NCI-H2196 treated with DMSO at 0.1 percent for 48 hours (cell line): ENCODE measurements around the gene SYCN.
A peak's percentile ranks its signal among the peaks of the same experiment; 100 is the strongest.
"Not testable (repeated sequence)": the region's sequence is repeated elsewhere in the genome, so short reads cannot be mapped to it uniquely, and the experiment has no call there.

Experiments
- DNase-seq: peaks from one replicate; lab custom pipeline; 2025; ENCODE audit not compliant: unreplicated experiment; lab: John Stamatoyannopoulos, UW

SYCN gene

GRCh38 chr19:39203372-39204341 lies at the start of gene SYCN:
SYCN (minus strand) TSS chr19:39204263; CDS start chr19:39204254, 9 bp downstream.
- DNase-seq = no peak

DNA sequence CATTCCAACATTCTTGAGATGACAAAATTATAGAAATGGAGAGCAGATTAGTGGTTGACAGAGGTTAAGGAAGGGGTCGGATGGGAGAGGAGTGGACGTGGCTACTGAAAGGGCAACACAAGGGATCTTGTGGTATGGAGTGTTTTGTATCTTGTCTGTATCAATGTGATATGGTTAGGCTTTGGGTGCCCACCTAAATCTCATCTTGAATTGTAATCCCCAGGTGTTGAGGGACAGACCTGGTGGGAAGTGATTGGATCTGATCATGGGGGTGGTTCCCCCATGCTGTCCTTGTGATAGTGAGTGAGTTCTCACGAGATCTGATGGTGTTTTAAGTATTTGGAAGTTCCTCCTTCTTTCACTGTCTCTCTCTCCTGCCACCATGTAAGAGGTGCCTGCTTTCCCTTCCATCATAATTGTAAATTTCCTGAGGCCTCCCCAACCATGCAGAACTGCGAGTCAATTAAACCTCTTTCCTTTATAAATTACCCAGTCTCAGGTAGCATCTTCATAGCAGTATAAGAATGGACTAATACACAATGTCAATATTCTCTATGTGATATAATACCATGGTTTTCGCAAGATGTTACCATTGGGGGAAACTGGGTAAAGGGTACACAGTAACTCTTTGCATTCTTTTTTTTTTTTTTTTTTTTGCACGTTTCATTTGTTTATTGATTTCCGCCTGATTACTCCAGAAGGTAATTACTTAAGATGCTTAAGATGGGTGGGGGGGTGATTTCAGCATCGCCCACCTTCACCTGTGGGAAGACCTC lies 49.5 kb upstream of the SYCN start:
- no peak for DNase-seq

DNA sequence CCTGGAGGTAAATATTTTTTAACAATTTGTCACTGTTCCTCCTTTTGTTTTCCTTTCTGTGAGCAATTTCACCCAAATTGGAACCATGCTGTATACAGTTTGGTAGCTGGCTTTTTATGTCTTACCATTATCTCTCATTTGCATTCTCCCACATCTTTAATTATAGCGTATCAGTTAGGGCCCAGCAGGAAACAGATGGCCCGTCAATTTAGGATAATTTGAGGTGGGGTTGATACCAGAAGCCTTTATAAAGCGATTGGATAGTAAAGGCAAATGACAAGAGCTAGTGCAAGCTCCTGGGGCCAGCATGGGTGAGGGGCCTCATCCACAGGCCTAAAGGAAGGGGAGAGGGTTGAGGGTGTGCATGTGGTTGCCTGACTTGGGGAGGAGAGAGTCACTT lies 48.4 kb upstream of the SYCN start:
- no peak for DNase-seq

DNA sequence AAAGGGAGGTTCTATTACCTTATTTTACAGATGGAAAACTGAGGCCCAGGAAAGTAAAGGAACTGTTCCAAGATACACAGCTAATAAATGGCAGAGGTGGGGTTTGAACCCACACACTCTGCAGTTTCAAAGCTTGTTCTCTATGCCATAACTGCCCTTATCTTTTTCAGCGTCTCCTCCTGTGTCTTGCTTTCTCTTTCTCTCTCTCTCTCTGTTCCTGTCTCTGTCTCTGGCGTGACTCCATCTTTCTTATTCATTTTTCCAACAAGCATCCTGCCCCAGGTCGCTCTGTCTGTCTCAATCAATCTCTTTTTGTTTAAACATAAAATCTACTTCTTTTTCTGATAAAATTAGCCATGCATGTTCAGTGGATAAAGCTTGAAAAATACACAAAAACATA lies 47.8 kb upstream of the SYCN start:
- DNase-seq = no peak

GRCh38 chr19:39251081-39251480 lies 47.0 kb upstream of the SYCN start:
- no peak for DNase-seq

- DNase-seq = no peak
These were observed 44.7 kb upstream of the SYCN start, which contains the start of gene IFNL4 for GRCh38 chr19:39248806-39249205. IFNL4 (minus strand) TSS chr19:39248856.

GRCh38 chr19:39247701-39248664 lies 43.9 kb upstream of the SYCN start:
- no peak for DNase-seq

DNA sequence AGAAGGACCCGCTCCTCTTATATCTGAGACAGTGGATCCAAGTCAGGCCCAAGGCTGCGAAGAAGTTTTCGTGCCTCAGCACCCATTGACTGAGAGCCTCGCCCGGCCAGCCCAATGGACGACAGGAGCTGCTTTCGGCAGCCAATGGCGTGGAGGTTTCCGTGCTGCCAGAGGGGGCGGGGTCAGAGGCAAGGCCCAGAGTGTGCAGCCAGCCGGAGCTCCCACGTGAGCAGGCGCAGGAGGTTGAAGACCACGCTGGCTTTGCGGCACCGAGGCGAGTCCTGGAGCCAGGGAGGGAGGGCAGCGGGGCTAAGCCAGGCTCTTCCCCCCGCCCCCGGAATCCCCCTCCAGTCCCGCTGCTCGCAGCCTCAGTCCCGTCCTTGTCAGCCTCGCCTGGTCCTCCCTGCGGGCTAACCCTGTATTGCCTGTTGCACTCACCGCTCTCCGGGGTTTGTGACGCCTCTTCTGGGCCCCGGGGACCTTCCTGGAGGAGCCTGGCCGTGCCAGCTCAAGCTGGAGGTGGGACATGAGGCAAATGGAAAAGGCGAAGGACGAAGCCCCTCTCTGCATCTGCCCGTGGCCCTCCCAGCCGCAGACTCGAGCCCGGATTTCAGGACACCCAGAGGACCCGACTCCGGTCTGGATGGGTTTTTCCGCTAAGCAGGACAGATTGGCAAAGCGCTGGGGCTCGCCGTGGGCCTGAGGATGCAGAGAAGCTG lies 43.0 kb upstream of the SYCN start:
- no peak for DNase-seq

GRCh38 chr19:39245166-39245565 lies 41.1 kb upstream of the SYCN start:
- not testable (repeated sequence) for DNase-seq

DNA sequence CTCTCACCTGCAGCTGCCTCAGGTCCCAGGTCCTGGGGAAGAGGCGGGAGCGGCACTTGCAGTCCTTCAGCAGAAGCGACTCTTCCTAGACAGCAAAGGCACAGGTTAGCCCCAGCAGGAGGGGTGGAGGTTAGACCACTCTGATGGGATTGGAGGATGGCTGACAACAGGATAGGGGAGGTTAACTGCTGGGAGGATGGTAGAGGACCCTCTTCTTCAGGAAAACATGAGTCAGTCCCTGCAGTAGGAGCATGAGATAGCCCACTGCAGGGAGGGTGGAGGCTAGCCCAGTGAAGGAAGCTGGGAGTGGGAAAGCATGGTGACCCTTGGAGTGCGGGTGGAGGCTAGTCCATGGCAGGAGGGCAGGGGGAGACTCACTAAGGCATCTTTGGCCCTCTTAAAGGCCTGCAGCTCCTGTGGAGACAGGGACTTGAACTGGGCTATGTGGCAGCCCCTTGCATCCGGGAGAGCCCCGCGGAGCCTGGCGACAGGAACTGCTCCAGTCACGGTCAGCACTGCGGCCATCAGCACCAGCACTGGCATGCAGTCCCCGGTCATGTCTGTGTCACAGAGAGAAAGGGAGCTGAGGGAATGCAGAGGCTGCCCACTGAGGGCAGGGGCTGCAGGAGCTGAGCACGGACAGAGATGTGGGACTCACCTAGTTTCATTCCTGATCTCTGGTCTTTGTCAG lies 40.5 kb upstream of the SYCN start, which contains the start of gene IFNL3:
Gene IFNL3 (minus strand): TSS at position 597 of the 691 bp plus-strand sequence. CDS start 39 bp downstream, at position 558.
- DNase-seq = not testable (repeated sequence)

GRCh38 chr19:39243741-39244140 lies 39.7 kb upstream of the SYCN start:
- DNase-seq = not testable (repeated sequence)

- DNase-seq = no peak
These were observed 36.4 kb upstream of the SYCN start for GRCh38 chr19:39240421-39240820.

DNA sequence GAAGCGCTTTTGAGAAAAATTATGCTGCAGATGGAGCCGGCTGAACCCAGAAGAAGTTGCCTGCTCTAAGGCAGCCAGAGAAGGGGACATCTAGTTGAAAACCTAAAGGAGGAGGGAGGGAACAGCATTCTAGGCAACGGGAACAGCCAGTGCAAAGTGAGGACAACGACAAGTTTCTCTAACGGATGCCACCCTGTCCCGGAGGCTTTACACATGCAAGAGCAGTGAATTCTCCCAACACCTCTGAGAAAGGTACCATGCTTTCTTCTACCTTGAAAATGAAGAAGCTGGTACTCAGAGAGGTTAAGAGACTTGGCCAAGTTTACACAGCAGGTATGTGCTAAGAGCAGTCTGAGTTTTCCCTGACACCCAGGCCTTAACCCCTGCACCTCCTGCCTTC lies 34.9 kb upstream of the SYCN start:
- DNase-seq = no peak

DNA sequence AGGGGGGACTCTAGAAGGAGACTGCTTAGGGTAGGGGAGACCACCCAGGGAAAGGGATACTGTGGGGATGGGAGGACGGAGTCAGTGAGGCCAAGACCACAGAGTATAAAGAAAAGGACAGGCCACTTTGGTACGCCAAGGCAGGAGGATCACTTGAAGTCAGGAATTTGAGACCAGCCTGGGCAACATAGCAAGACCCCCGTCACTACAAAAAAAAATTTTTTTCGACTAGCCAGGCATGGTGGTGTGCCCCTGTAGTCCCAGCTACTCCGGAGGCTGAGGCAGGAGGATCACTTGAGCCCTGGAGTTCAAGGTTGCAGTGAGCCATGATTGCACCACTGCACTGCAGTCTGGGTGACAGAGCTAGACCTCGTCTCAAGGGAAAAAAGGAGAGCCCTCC lies 34.1 kb upstream of the SYCN start:
- DNase-seq = no peak

DNA sequence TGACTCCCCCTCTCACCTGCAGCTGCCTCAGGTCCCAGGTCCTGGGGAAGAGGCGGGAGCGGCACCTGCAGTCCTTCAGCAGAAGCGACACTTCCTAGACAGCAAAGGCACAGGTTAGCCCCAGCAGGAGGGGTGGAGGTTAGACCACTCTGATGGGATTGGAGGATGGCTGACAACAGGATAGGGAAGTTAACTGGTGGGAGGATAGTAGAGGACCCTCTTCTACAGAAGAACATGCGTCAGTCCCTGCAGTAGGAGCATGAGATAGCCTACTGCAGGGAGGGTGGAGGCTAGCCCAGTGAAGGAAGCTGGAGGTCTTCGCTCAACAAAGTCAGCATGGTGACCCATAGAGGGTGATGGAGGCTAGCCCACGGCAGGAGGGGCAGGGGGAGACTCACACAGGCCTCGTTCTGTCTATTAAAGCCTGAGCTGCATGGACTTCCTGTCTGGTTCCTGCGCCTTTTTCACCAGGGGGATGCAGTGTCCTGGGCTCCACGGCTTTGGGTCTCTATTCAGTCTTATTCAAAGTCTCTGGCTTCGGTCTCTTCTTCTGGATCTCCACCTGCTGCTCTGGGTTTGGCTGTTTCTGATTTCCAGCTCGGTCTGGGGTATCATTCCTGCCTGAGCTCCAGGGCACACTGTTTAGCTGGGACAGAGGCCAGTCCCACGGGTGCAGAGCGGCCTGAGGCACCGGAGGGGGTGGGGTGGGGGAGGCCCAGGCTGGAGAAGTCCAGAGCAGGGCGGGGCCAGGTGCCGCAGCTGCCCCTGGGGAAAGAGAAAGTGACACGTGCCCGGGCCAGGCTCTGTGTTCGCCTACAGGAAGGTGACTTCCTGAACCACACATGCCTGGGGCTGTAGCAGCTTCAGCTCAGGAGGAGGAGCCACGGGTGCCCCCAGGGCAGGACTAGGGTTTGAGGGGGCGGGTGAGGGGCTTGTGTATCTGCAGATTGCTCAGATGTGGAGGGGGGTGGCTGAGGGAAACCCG lies 33.4 kb upstream of the SYCN start:
- DNase-seq = peak; percentile 75

DNA sequence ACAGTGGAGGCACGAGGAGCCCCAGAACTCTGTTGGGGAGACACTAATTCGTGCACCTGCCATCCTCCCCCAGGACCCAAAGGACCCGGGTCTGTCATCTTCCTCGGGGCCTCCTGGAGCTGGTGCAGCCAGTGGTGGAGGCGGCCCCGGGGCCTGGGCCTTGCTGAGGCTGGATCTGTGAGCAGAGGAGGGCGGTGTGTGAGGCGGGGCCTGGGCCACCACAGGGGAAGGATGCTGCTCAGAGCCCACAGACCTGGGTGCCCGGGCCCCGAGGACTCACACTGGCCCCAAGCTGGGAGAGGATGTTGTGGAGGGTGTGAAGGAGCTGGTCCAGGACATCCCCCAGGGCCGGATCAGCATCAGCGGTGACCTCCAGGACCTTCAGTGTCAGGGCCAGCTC lies 32.5 kb upstream of the SYCN start:
- no peak for DNase-seq

- DNase-seq = no peak
These were observed 28.6 kb upstream of the SYCN start for GRCh38 chr19:39232708-39233107.

GRCh38 chr19:39230096-39230764 lies 26.2 kb upstream of the SYCN start:
- DNase-seq = no peak
